AG04450 (cell line): ENCODE measurements around the gene TBC1D28. TPM values are rescaled to one million over a fixed set of nuclear protein-coding genes. Genes with fewer than 3 reads are reported as not detected.
"Not testable (repeated sequence)": the region's sequence is repeated elsewhere in the genome, so short reads cannot be mapped to it uniquely, and the experiment has no call there.

Source experiments
- CTCF ChIA-PET: fragments of 300-600, 350-600 bp; formaldehyde crosslinking; extraction: SDS; loops from one replicate; lab custom pipeline; 2022; ENCODE audit warnings: antibody characterized with exemption, inconsistent platforms; lab: Charles Lee
- POLR2A ChIA-PET: fragments of 350-600 bp; formaldehyde crosslinking; extraction: SDS; loops from one replicate; lab custom pipeline; 2021; ENCODE audit warnings: antibody characterized with exemption, inconsistent platforms; lab: Yijun Ruan, JAX
- DNase-seq: peaks from one replicate; pipeline ENCODE4 v3.0.0-alpha.2; 2011; ENCODE audit warnings: low read depth, low spot score
- H3K27ac ChIP-seq: one replicate; pipeline ENCODE4 v1.5.1; 2012; ENCODE audit warnings: low read depth, low read length, control low read depth
- H3K27me3 ChIP-seq: one replicate; pipeline ENCODE4 v1.6.0; 2012; ENCODE audit warnings: low read length; ENCODE audit not compliant: control insufficient read depth, insufficient read depth
- H3K4me3 ChIP-seq: 2 replicates; pipeline ENCODE4 v1.5.1; 2011; ENCODE audit warnings: mild to moderate bottlenecking, low read depth, low read length, control low read depth
- H3K9me3 ChIP-seq: 2 replicates; pipeline ENCODE4 v1.5.1; 2012; ENCODE audit warnings: low read length; ENCODE audit not compliant: control insufficient read depth, insufficient read depth
- CTCF ChIP-seq: IDR thresholded peaks from 2 replicates; pipeline ENCODE4 v1.5.1; 2011; ENCODE audit warnings: low read depth, low read length, control low read depth, inconsistent platforms
- polyA plus RNA-seq: library from polyadenylated mRNA; depleted of rRNA; stranded (reverse); fragments of >200 nt; gene quantifications from 2 replicates; pipeline ENCODE4 v1.2.3, GENCODE V29; 2011; rRNA removed
- small RNA-seq: library from RNA; depleted of rRNA; stranded (forward); fragments of <200 nt; gene quantifications from one replicate; pipeline ENCODE3, GENCODE V24; 2012; ENCODE audit warnings: low read depth; ENCODE audit not compliant: insufficient read length

TBC1D28 gene
- polyA plus RNA-seq, 1 experiment = not detected

GRCh38 chr17:18625509-18626104, 18.6 kb downstream of the TBC1D28 start:
- CTCF ChIA-PET = interaction anchor here (0.6 to 1.7 kb wide), 12 partner anchors 8 to 376 kb away, joined by 3 to 7 read pairs (median 4); partner anchors contain the start of gene PRPSAP2
- H3K27ac ChIP-seq, POLR2A ChIA-PET, H3K9me3 ChIP-seq, H3K27me3 ChIP-seq: not testable (repeated sequence)
- peak overlapping the region; percentile 57 for H3K4me3 ChIP-seq
- peak; percentile 84 for TF ChIP-seq CTCF
- peak; percentile 45 for DNase-seq

- CTCF ChIA-PET = interaction anchor here (0.6 to 1.7 kb wide), 8 partner anchors 9 to 336 kb away, joined by 3 to 7 read pairs (median 4); partner anchors contain the start of gene PRPSAP2
- H3K9me3 ChIP-seq, POLR2A ChIA-PET, H3K27me3 ChIP-seq, H3K27ac ChIP-seq, DNase-seq: not testable (repeated sequence)
- peak overlapping the region; percentile 57 for H3K4me3 ChIP-seq
Measured at GRCh38 chr17:18624862-18625501, 19.2 kb downstream of the TBC1D28 start.

- H3K9me3 ChIP-seq, H3K27me3 ChIP-seq, POLR2A ChIA-PET, H3K27ac ChIP-seq, H3K4me3 ChIP-seq, DNase-seq, CTCF ChIA-PET: not testable (repeated sequence)
Measured at GRCh38 chr17:18617613-18618012, 26.6 kb downstream of the TBC1D28 start.

- CTCF ChIA-PET, H3K9me3 ChIP-seq, DNase-seq, H3K27me3 ChIP-seq, H3K4me3 ChIP-seq, POLR2A ChIA-PET, H3K27ac ChIP-seq: not testable (repeated sequence)
Measured at GRCh38 chr17:18613016-18613415, 31.2 kb downstream of the TBC1D28 start.

- H3K27me3 ChIP-seq, H3K27ac ChIP-seq, POLR2A ChIA-PET, H3K9me3 ChIP-seq, DNase-seq, H3K4me3 ChIP-seq, CTCF ChIA-PET: not testable (repeated sequence)
Measured at GRCh38 chr17:18593138-18593537, 51.1 kb downstream of the TBC1D28 start.

Small RNAs within 50 kb of the gene (small RNA-seq; reads per million reads assigned to genes)
- gene AC026271.2 = not detected

Other genes with a start within 250 kb of the TBC1D28 start
- not detected in 2 replicates for gene LGALS9C, start 167.6 kb downstream of the TBC1D28 start, polyA plus RNA-seq
- 4.0 and 4.8 TPM in 2 replicates for gene FOXO3B, start 37.9 kb upstream of the TBC1D28 start, polyA plus RNA-seq
- 0.04 and 0.09 TPM in 2 replicates for gene FBXW10, start 99.7 kb upstream of the TBC1D28 start, polyA plus RNA-seq
- 37.9 and 58.9 TPM in 2 replicates for gene TVP23B, start 136.8 kb upstream of the TBC1D28 start, polyA plus RNA-seq
- gene PRPSAP2, start 213.7 kb upstream of the TBC1D28 start, polyA plus RNA-seq = 27.3 and 33.9 TPM in 2 replicates